ENCODE results near the gene IRF2BP1.

DNA sequence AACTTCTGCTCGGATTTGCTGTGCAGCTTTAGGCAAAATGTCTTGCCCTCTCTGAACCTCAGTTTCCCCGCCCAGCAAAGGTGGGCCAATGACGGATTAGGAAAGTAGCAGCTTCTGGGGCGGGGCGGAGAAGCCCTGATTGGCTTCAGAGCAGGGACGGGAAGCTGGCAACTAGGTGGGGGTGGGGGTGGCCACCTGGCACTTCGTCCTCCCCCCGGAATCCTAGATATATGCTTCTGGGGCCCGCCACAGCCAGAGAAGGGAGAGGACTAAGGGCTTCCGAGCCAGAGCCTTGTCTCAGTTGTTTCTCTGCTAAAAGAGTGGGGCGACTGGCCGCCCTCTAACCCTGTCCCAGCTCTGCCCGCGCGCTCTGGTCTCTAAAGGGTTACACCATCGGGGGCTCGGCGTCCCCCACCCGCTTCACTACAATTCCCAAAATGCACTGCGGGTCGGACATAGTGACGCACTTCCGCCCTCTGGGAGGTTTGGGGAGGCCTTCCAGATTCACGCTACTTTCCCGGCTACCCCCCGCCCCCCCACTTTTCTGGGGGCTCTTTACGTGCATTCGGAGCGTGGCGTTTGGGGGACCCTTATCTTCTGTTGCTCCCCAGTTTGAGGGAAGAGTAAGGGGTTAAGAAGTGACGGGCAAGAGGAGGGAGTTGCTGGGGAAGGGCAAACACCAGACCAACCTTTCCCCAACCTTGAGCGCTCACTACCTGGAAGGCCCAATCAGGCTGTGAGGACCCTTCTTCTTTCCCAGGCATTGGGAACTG is 672 bp upstream of the IRF2BP1 start:
- no peak for TF ChIP-seq EP300 (IDR thresholded peaks at IDR 0.05)
- peak; percentile 70 for TF ChIP-seq POLR2AphosphoS5 (IDR thresholded peaks at IDR 0.05)
